Calu3 (cell line): ENCODE measurements around the gene SLIT1. TPM values are rescaled to one million over a fixed set of nuclear protein-coding genes. Genes with fewer than 3 reads are reported as not detected.

Experiments used
- BruUV-seq: library from RNA; stranded (reverse); fragments of 400-500 nt; replicated peaks from 2 replicates; lab custom pipeline; 2021; lab: Mats Ljungman, UMichigan
- CTCF ChIA-PET: fragments of 300-600 bp; sonication (Branson Sonifier 250); formaldehyde crosslinking; loops from one replicate; lab custom pipeline; 2022; ENCODE audit warnings: antibody characterized with exemption; lab: Charles Lee
- DNase-seq: peaks from one replicate; pipeline ENCODE4 v3.0.0; 2022
- H3K27ac Mint-ChIP-seq: one replicate; pipeline ENCODE4 v1.8.0; 2022; ENCODE audit warnings: mixed read lengths; ENCODE audit not compliant: unreplicated experiment
- H3K27me3 Mint-ChIP-seq: one replicate; pipeline ENCODE4 v1.8.0; 2022; ENCODE audit warnings: mixed read lengths; ENCODE audit not compliant: unreplicated experiment
- H3K36me3 Mint-ChIP-seq: one replicate; pipeline ENCODE4 v1.8.0; 2022; ENCODE audit warnings: mild to moderate bottlenecking, moderate library complexity, mixed read lengths; ENCODE audit not compliant: insufficient read depth, unreplicated experiment
- H3K4me1 Mint-ChIP-seq: one replicate; pipeline ENCODE4 v1.8.0; 2022; ENCODE audit warnings: mild to moderate bottlenecking, low read depth, mixed read lengths; ENCODE audit not compliant: unreplicated experiment
- H3K4me3 Mint-ChIP-seq: one replicate; pipeline ENCODE4 v1.8.0; 2022; ENCODE audit warnings: mild to moderate bottlenecking, low read depth, moderate library complexity, mixed read lengths; ENCODE audit not compliant: unreplicated experiment
- H3K9me3 Mint-ChIP-seq: one replicate; pipeline ENCODE4 v1.8.0; 2022; ENCODE audit warnings: low read depth, mixed read lengths; ENCODE audit not compliant: unreplicated experiment
- intact Hi-C: fragments of 100-400 bp; cut with micrococcal nuclease; formaldehyde crosslinking; loops from one replicate; pipeline ENCODE4 v1.10.0; 2022; ENCODE audit not compliant: unreplicated experiment
- total RNA-seq: library from RNA; stranded (reverse); gene quantifications from 2 replicates; pipeline ENCODE4 v1.2.3, GENCODE V29; 2022
- TF ChIP-seq, protein P1 (sequence below): fragments of 200-600 bp; IDR thresholded peaks from one replicate; pipeline ENCODE4 v1.8.0; 2022; ENCODE audit warnings: antibody characterized with exemption; ENCODE audit not compliant: unreplicated experiment

The SLIT1 gene
- total RNA-seq, 1 experiment from 2014 or later = not detected

DNA sequence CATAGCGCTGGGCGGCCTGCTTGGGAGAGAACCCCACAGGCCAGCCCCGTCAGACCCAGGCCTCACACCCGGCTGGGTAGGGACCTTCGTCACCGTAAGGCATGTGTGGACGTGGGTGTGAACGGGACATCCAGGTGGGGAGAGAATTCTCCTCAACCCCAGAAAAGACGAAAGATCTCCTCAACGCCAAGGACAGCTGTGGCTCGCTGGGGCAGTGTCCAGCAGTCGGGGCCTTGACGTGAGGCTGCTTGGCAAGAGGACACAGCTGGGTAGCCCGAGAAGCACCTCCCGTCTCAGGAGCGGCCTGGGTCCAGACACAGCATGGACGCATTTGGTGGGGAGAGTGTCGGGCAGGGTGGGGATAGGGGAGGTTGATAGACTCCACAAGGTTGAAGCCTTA is 1.2 kb upstream of the SLIT1 start:
- H3K27me3 Mint-ChIP-seq = no peaks in the 10 kb centered on the region
- intact Hi-C loops = no loop called here
- BruUV-seq = no TSS peak
- TF ChIP-seq, protein P1, sequence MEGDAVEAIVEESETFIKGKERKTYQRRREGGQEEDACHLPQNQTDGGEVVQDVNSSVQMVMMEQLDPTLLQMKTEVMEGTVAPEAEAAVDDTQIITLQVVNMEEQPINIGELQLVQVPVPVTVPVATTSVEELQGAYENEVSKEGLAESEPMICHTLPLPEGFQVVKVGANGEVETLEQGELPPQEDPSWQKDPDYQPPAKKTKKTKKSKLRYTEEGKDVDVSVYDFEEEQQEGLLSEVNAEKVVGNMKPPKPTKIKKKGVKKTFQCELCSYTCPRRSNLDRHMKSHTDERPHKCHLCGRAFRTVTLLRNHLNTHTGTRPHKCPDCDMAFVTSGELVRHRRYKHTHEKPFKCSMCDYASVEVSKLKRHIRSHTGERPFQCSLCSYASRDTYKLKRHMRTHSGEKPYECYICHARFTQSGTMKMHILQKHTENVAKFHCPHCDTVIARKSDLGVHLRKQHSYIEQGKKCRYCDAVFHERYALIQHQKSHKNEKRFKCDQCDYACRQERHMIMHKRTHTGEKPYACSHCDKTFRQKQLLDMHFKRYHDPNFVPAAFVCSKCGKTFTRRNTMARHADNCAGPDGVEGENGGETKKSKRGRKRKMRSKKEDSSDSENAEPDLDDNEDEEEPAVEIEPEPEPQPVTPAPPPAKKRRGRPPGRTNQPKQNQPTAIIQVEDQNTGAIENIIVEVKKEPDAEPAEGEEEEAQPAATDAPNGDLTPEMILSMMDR = no peak
- no peak overlapping the region for H3K4me3 Mint-ChIP-seq
- DNase-seq = no peak
- CTCF ChIA-PET = no interaction called here
- H3K36me3 Mint-ChIP-seq = no peaks in the 10 kb centered on the region
- no peaks in the 10 kb centered on the region for H3K9me3 Mint-ChIP-seq
- no peak overlapping the region for H3K27ac Mint-ChIP-seq
- H3K4me1 Mint-ChIP-seq = no peaks in the 10 kb centered on the region

DNA sequence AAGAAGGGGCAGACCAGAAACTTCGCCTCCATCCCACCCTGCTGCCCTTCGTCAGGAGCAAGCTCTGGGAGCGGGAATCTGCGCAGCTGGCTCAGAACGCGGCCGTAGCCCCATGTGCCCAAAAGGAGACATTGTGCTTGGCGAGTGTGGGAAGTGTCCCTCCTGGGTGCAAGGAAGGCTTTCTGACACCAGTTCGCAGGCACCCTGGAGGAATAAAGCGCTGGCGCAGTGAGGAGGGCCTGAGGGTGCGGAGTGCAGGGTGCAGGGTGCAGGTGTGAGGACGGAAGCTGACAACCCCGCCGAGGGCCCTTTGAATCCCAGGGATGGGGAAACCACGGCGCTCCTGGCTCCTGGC is 811 bp downstream of the SLIT1 start:
- Mint-ChIP-seq H3K36me3 (no peaks in the 10 kb centered on the region), H3K27me3 (no peaks in the 10 kb centered on the region), H3K9me3 (no peaks in the 10 kb centered on the region), H3K4me1 (no peaks in the 10 kb centered on the region), H3K27ac (no peak overlapping the region), H3K4me3 (peak overlapping the region; percentile 40)
- BruUV-seq = no TSS peak
- intact Hi-C loops = no loop called here
- CTCF ChIA-PET = no interaction called here
- TF ChIP-seq, protein P1 = no peak
- DNase-seq = no peak

DNA sequence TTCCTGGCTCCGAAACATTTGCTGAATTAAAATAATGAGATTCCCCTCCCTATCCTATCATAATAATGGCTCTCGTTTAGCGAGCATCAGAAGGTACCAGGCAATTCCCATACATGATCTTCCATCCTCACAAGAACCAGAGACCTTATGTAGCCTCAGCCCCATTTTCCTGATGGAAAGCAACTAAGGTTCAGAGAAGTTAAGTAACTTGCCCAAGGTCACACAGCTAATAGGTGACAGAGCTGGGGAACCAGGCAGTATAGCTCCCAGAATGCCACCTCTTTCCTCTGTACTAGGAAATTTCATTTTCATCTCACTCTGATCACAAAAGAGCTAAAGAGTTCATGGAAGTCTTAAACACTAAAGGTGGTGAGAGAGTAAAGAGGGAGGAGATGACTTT is 2.4 kb downstream of the SLIT1 start:
- no peak for DNase-seq
- Mint-ChIP-seq H3K27ac (no peak overlapping the region), H3K9me3 (no peaks in the 10 kb centered on the region), H3K4me3 (no peak overlapping the region), H3K36me3 (no peaks in the 10 kb centered on the region), H3K4me1 (no peaks in the 10 kb centered on the region), H3K27me3 (no peaks in the 10 kb centered on the region)
- TF ChIP-seq, protein P1 = no peak
- CTCF ChIA-PET = no interaction called here
- intact Hi-C loops = no loop called here
- no TSS peak for BruUV-seq

DNA sequence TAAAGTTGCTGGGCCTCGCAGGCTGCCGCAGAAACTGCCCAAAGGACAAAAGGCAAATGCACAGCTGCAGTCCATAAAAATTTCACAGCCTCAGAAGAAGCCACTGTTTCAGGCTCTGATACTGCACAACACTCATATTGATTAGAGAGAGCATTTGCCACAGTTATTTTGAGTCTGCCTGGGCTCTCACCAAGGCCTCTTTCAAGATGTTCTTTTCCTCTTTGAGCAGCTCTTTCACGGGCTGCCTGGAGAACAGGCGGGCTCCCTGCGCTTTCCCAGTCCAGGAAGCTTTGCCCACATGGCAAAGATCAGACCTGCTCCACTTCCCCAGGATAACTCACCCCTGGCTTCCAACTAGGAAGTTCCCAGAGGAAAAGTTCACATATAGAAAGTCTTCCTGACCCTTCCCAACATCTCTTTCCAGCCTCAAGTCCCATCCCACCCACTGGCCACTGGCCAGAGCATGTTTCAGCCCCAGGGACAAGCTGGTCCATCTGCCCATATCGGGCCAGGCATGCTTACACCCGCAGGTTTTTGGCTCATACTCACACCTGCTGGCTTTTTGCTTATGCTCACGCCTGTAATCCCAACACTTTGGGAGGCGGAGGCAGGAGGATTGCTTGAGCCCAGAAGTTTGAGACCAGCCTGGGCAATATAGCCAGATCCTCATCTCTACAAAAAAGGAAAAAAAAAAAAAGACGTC is 3.3 kb downstream of the SLIT1 start:
- CTCF ChIA-PET = no interaction called here

More for the DNA sequence above, 3.3 kb downstream of the SLIT1 start:
- Mint-ChIP-seq H3K4me3 (no peak overlapping the region), H3K4me1 (no peaks in the 10 kb centered on the region), H3K9me3 (no peaks in the 10 kb centered on the region), H3K27ac (no peak overlapping the region), H3K27me3 (no peaks in the 10 kb centered on the region), H3K36me3 (no peaks in the 10 kb centered on the region)
- intact Hi-C loops = no loop called here
- TF ChIP-seq, protein P1 = no peak
- no TSS peak for BruUV-seq
- DNase-seq = no peak
